Esophagus squamous epithelium (tissue), 4 donors: ENCODE measurements around the gene VPS26C.

Experiments
- POLR2A ChIP-seq, 4 donors: fragments of 450-650 bp; IDR thresholded peaks; one replicate each; pipeline ENCODE4 v1.6.1; 2017; ENCODE audit warnings: antibody characterized with exemption in 4 of 4, mild to moderate bottlenecking in 4 of 4, moderate library complexity in 3 of 4
- TF ChIP-seq, protein P1 (sequence below), 6 experiments: fragments of 450-650 bp in 4 of 6; fragments of 200-600 bp in 2 of 6; sonication (generic) in 2 of 6; IDR thresholded peaks; one replicate each; pipeline ENCODE4 v1.5.1; 2016 to 2019; ENCODE audit warnings: antibody characterized with exemption in 6 of 6, mild to moderate bottlenecking in 4 of 6, moderate library complexity in 4 of 6

DNA sequence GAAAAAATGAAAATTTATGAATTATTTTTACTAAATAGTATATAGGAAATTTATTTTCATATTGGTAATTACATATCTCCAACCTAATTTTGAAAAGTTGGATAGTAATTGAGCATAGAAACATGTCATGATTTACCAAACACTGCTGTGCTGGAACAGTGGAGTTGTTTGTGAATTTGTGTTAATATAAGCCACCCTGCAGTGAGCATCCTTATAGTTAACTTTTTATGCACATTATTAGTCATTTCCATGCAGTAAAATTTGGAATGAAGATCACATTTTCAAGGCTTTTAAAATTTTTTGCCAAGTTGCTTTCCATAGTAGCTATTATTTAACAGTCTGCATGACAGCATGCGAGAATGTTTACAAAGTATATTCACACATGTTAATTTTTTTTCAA is 78.3 kb downstream of the VPS26C start:
- TF ChIP-seq POLR2A (IDR thresholded peaks at IDR 0.05) = no peak
- TF ChIP-seq, protein P1, sequence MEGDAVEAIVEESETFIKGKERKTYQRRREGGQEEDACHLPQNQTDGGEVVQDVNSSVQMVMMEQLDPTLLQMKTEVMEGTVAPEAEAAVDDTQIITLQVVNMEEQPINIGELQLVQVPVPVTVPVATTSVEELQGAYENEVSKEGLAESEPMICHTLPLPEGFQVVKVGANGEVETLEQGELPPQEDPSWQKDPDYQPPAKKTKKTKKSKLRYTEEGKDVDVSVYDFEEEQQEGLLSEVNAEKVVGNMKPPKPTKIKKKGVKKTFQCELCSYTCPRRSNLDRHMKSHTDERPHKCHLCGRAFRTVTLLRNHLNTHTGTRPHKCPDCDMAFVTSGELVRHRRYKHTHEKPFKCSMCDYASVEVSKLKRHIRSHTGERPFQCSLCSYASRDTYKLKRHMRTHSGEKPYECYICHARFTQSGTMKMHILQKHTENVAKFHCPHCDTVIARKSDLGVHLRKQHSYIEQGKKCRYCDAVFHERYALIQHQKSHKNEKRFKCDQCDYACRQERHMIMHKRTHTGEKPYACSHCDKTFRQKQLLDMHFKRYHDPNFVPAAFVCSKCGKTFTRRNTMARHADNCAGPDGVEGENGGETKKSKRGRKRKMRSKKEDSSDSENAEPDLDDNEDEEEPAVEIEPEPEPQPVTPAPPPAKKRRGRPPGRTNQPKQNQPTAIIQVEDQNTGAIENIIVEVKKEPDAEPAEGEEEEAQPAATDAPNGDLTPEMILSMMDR (IDR thresholded peaks at IDR 0.05) = no peak
